ENCODE measurements around the gene POLRMT. TPM values are rescaled to one million over a fixed set of nuclear protein-coding genes. Genes with fewer than 3 reads are reported as not detected.

Gene POLRMT
- total RNA-seq, 4 donors from 2014 or later = 28.2 to 73.5 (median 51.5) TPM

- no peaks in the 10 kb centered on the region for H3K9me3 ChIP-seq
- H3K4me1 ChIP-seq = peaks cover 3 to 68% (median 47%) of the 10 kb centered on the region in 4 donors
- no peak overlapping the region for H3K4me3 ChIP-seq
- TF ChIP-seq CTCF (IDR thresholded peaks at IDR 0.05) (no peak), EP300 (IDR thresholded peaks at IDR 0.05) (no peak), POLR2A (IDR thresholded peaks at IDR 0.05) (no peak)
- 64 to 90% methylated on average over 14 to 16 of the region's 19 CpGs for WGBS, 2 donors
- peak overlapping the region in 1 of 4 donors; percentile 96 for H3K27ac ChIP-seq
- H3K27me3 ChIP-seq = no peaks in the 10 kb centered on the region
- H3K36me3 ChIP-seq = peaks cover 0 to 46% (median 0%) of the 10 kb centered on the region in 3 donors
- DNase-seq (ENCODE audit: low spot score in 2 of 2) = no peak
Measured at GRCh38 chr19:657611-658010, 24.3 kb upstream of the POLRMT start.

GRCh38 chr19:656751-657559 lies 23.6 kb upstream of the POLRMT start:
- WGBS, 2 donors = 71 to 78% methylated on average over 34 to 41 of the region's 43 CpGs
- no peak for DNase-seq (ENCODE audit: low spot score in 2 of 2)
- H3K9me3 ChIP-seq = no peaks in the 10 kb centered on the region
- no peaks in the 10 kb centered on the region for H3K27me3 ChIP-seq
- H3K4me3 ChIP-seq = no peak overlapping the region
- H3K27ac ChIP-seq = peak overlapping the region in 2 of 4 donors; percentile 48 to 96
- TF ChIP-seq POLR2A (IDR thresholded peaks at IDR 0.05) (no peak), EP300 (IDR thresholded peaks at IDR 0.05) (no peak), CTCF (IDR thresholded peaks at IDR 0.05) (no peak)
- H3K36me3 ChIP-seq = peaks cover 0 to 53% (median 0%) of the 10 kb centered on the region in 3 donors
- peaks cover 3 to 64% (median 46%) of the 10 kb centered on the region in 4 donors for H3K4me1 ChIP-seq

GRCh38 chr19:655691-656090 lies 22.4 kb upstream of the POLRMT start:
- H3K9me3 ChIP-seq = no peaks in the 10 kb centered on the region
- H3K4me1 ChIP-seq = peaks cover 0 to 51% (median 36%) of the 10 kb centered on the region in 4 donors
- peaks cover 0 to 65% (median 7%) of the 10 kb centered on the region in 3 donors for H3K36me3 ChIP-seq
- DNase-seq (ENCODE audit: low spot score in 2 of 2) = no peak
- 83 to 86% methylated on average over 17 of the region's 17 CpGs for WGBS, 2 donors
- H3K27ac ChIP-seq = no peak overlapping the region
- no peaks in the 10 kb centered on the region for H3K27me3 ChIP-seq
- TF ChIP-seq POLR2A (IDR thresholded peaks at IDR 0.05) = no peak
- no peak for TF ChIP-seq EP300 (IDR thresholded peaks at IDR 0.05)
- no peak for TF ChIP-seq CTCF (IDR thresholded peaks at IDR 0.05)
- H3K4me3 ChIP-seq = no peak overlapping the region

- peaks cover 0 to 81% (median 16%) of the 10 kb centered on the region in 3 donors for H3K36me3 ChIP-seq
- H3K27ac ChIP-seq = no peak overlapping the region
- H3K4me1 ChIP-seq = peaks cover 0 to 29% (median 14%) of the 10 kb centered on the region in 4 donors
- no peaks in the 10 kb centered on the region for H3K27me3 ChIP-seq
- no peak overlapping the region for H3K4me3 ChIP-seq
- no peaks in the 10 kb centered on the region for H3K9me3 ChIP-seq
- TF ChIP-seq EP300 (IDR thresholded peaks at IDR 0.05) (no peak), CTCF (IDR thresholded peaks at IDR 0.05) (no peak), POLR2A (IDR thresholded peaks at IDR 0.05) (no peak)
- 89 to 92% methylated on average over 17 of the region's 17 CpGs for WGBS, 2 donors
- DNase-seq (ENCODE audit: low spot score in 2 of 2) = no peak
Measured at GRCh38 chr19:653425-653824, 20.1 kb upstream of the POLRMT start.
